Body of pancreas (tissue), 4 donors: ENCODE data around the gene TNS4.

ENCODE experiments used
- CTCF ChIP-seq, 7 experiments: fragments of 450-650 bp in 4 of 7; fragments of 200-600 bp in 3 of 7; sonication (generic) in 3 of 7; IDR thresholded peaks; one replicate each; pipeline ENCODE4 v1.5.1; 2016 to 2019; ENCODE audit warnings: antibody characterized with exemption in 7 of 7
- POLR2A ChIP-seq, 3 donors: fragments of 450-650 bp; IDR thresholded peaks; one replicate each; pipeline ENCODE4 v1.6.1; 2016; ENCODE audit warnings: antibody characterized with exemption in 3 of 3, mild to moderate bottlenecking in 2 of 3

- no peak for TF ChIP-seq CTCF (IDR thresholded peaks at IDR 0.05)
- TF ChIP-seq POLR2A (IDR thresholded peaks at IDR 0.05) = no peak
These were observed 17.0 kb downstream of the TNS4 start for GRCh38 chr17:40484285-40484972.
